K562 (cell line): ENCODE measurements around the gene NFATC4. TPM values are rescaled to one million over a fixed set of nuclear protein-coding genes. Genes with fewer than 3 reads are reported as not detected.

Source experiments
- ATAC-seq: fragments of 200-7000 bp; cut with Tn5 transposase; 3 replicates; pipeline ENCODE4 v1.9.1; 2020; ENCODE audit warnings: moderate library complexity
- BruUV-seq: library from RNA; stranded (reverse); fragments of 400-500 nt; replicated peaks from 2 replicates; lab custom pipeline; 2021; lab: Mats Ljungman, UMichigan
- CTCF ChIA-PET: fragments of 300-600 bp; formaldehyde crosslinking; extraction: SDS; loops from one replicate; lab custom pipeline; 2021; ENCODE audit warnings: low intra/inter-chr PET ratio; lab: Yijun Ruan, JAX
- POLR2A ChIA-PET: fragments of 300-600, 350-650 bp; sonication (Branson Sonifier 250); formaldehyde crosslinking; extraction: SDS; loops from one replicate; lab custom pipeline; 2021; ENCODE audit warnings: antibody characterized with exemption, inconsistent platforms; lab: Yijun Ruan, JAX
- DNase-seq, 4 experiments: peaks; one replicate each; pipeline versions ENCODE4 v3.0.0 to v3.0.0-alpha.2; 2011 to 2018; ENCODE audit warnings: low spot score in 3 of 4, mixed read lengths in 3 of 4; ENCODE audit errors: extremely low read depth in 1 of 4
- FAIRE-seq: peaks from 2 replicates; lab custom pipeline; 2011; peaks lifted over from hg19 to GRCh38; lab: Jason Lieb, UNC
- H2AFZ ChIP-seq: 2 replicates; pipeline ENCODE4 v1.6.0; 2011; ENCODE audit warnings: low read depth, low read length, control low read depth, inconsistent platforms
- H3K27ac ChIP-seq: fragments of 200-600 bp; 3 replicates; pipeline ENCODE4 v1.8.0; 2011; ENCODE audit warnings: low read depth, mild to moderate bottlenecking, control low read depth, inconsistent platforms, low read length, moderate library complexity, mixed read lengths; ENCODE audit errors: extremely low read depth
- H3K27me3 ChIP-seq, 2 experiments: fragments of 300-600 bp in 1 of 2; 2 replicates in 1 of 2; 3 replicates in 1 of 2; pipeline versions ENCODE4 v1.6.0 to v1.8.0; 2011; ENCODE audit warnings: inconsistent platforms in 2 of 2, low read length in 2 of 2, mild to moderate bottlenecking in 1 of 2, mixed read lengths in 1 of 2, moderate library complexity in 1 of 2; ENCODE audit not compliant: control insufficient read depth in 2 of 2, insufficient read depth in 2 of 2
- H3K36me3 ChIP-seq: fragments of 300-600 bp; 3 replicates; pipeline ENCODE4 v1.8.0; 2011; ENCODE audit warnings: mild to moderate bottlenecking, low read length, inconsistent platforms; ENCODE audit not compliant: control insufficient read depth, insufficient read depth
- H3K4me1 ChIP-seq, 2 experiments: fragments of 200-600 bp in 1 of 2; replicated peaks in 1 of 2; 2 replicates in 1 of 2; 3 replicates in 1 of 2; pipeline versions ENCODE4 v1.5.1 to v1.8.0; 2011; ENCODE audit warnings: inconsistent platforms in 2 of 2, low read length in 2 of 2, mild to moderate bottlenecking in 1 of 2, mixed read lengths in 1 of 2, moderate library complexity in 1 of 2; ENCODE audit not compliant: control insufficient read depth in 2 of 2, insufficient read depth in 2 of 2
- H3K4me2 ChIP-seq: 2 replicates; pipeline ENCODE4 v1.6.1; 2011; ENCODE audit warnings: low read length, control low read depth, inconsistent platforms, mixed read lengths; ENCODE audit not compliant: insufficient read depth
- H3K4me3 ChIP-seq: fragments of 200-600 bp; sonication (generic), shearing (Covaris generic); 2 replicates; pipeline ENCODE4 v1.5.1; 2016; ENCODE audit warnings: control low read depth, inconsistent platforms
- H3K79me2 ChIP-seq: fragments of 200-600 bp; 3 replicates; pipeline ENCODE4 v1.8.0; 2011; ENCODE audit warnings: low read length, inconsistent platforms; ENCODE audit not compliant: control insufficient read depth, insufficient read depth
- H3K9ac ChIP-seq, 2 experiments: 2 replicates each; pipeline versions ENCODE4 v1.6.0 to v1.6.1; 2011; ENCODE audit warnings: low read depth in 2 of 2, low read length in 2 of 2, control low read depth in 1 of 2, inconsistent platforms in 1 of 2, mild to moderate bottlenecking in 1 of 2, mixed read lengths in 1 of 2; ENCODE audit not compliant: insufficient read depth in 1 of 2
- H3K9me1 ChIP-seq: one replicate; pipeline ENCODE4 v1.6.0; 2011; ENCODE audit warnings: inconsistent platforms, mild to moderate bottlenecking, low read length, moderate library complexity; ENCODE audit not compliant: control insufficient read depth, insufficient read depth
- H3K9me3 ChIP-seq: replicated peaks from 2 replicates; pipeline ENCODE4 v1.5.1; 2011; ENCODE audit warnings: low read depth, low read length, inconsistent platforms; ENCODE audit not compliant: control insufficient read depth, insufficient read depth
- H4K20me1 ChIP-seq: replicated peaks from 2 replicates; pipeline ENCODE4 v1.6.1; 2011; ENCODE audit warnings: low read length, inconsistent platforms, mixed read lengths; ENCODE audit not compliant: control insufficient read depth, insufficient read depth
- CEBPB ChIP-seq: fragments of 450-650 bp; IDR thresholded peaks from 2 replicates; pipeline ENCODE4 v1.6.1; 2016; ENCODE audit warnings: missing genetic modification characterization, missing compliant biosample characterization
- MYNN ChIP-seq, 2 experiments: sonication (generic); formaldehyde crosslinking in 1 of 2; IDR thresholded peaks; 2 replicates each; pipeline versions ENCODE4 v1.5.0 to v1.6.1; 2016 to 2020; ENCODE audit warnings: antibody characterized with exemption in 1 of 2, missing genetic modification reagents in 1 of 2
- NUFIP1 ChIP-seq: fragments of 450-650 bp; IDR thresholded peaks from 2 replicates; pipeline ENCODE4 v1.6.1; 2018; ENCODE audit not compliant: partially characterized antibody
- WGBS: fragments of 100-300 bp; shearing (Covaris generic); methylation state at CpG from one replicate; pipeline ENCODE4 v1.1.6; 2016; ENCODE audit warnings: low coverage, mixed read lengths; ENCODE audit not compliant: insufficient coverage; ENCODE audit errors: missing lambda C conversion rate; 5-methylcytosine and 5-hydroxymethylcytosine counted together
- in situ Hi-C: fragments of 300-500 bp; cut with MboI; formaldehyde crosslinking; loops from 4 replicates; pipeline ENCODE4 v1.15.0; 2018; ENCODE audit warnings: inconsistent platforms, mixed read lengths
- intact Hi-C: fragments of 100-400 bp; cut with micrococcal nuclease; formaldehyde crosslinking; loops from 2 replicates; pipeline ENCODE4 v1.14.2; 2022
- polyA plus RNA-seq, 8 experiments: library from polyadenylated mRNA; depleted of rRNA in 4 of 8; stranded (reverse) in 5 of 8; unstranded in 3 of 8; fragments of >200 nt; fragmentation: Nextera tagmentation in 2 of 8; fragmentation: Illumina TruSeq in 1 of 8; extraction: Ambion mirVana in 2 of 8; extraction: Trizol in 1 of 8; gene quantifications; 2 replicates each; pipeline versions ENCODE4 v1.2.1 to v1.2.3, GENCODE V29; 2011 to 2014; ENCODE audit warnings: inconsistent platforms in 1 of 8, missing spikeins in 1 of 8
- total RNA-seq, 7 experiments: library from RNA; depleted of rRNA in 6 of 7; stranded (reverse); fragments of >200 nt in 6 of 7; fragmentation: Illumina TruSeq in 2 of 7; extraction: Trizol in 2 of 7; gene quantifications; 2 replicates each; pipeline versions ENCODE4 v1.2.1 to v1.2.3, GENCODE V29; 2011 to 2021; ENCODE audit warnings: low replicate concordance in 1 of 7
- TF ChIP-seq, protein P1 (sequence below): fragments of 250-450 bp; sonication (Bioruptor Pico); IDR thresholded peaks from 2 replicates; pipeline ENCODE4 v1.5.0; 2021; ENCODE audit warnings: mild to moderate bottlenecking, moderate library complexity

Gene NFATC4
- total and polyA plus RNA-seq, 9 of the 15 experiments (the other 6 are each of a cell fraction or from before 2014, with no cell fraction given): 0.25 to 3.8 (median 0.78) TPM; not detected in 1

DNA sequence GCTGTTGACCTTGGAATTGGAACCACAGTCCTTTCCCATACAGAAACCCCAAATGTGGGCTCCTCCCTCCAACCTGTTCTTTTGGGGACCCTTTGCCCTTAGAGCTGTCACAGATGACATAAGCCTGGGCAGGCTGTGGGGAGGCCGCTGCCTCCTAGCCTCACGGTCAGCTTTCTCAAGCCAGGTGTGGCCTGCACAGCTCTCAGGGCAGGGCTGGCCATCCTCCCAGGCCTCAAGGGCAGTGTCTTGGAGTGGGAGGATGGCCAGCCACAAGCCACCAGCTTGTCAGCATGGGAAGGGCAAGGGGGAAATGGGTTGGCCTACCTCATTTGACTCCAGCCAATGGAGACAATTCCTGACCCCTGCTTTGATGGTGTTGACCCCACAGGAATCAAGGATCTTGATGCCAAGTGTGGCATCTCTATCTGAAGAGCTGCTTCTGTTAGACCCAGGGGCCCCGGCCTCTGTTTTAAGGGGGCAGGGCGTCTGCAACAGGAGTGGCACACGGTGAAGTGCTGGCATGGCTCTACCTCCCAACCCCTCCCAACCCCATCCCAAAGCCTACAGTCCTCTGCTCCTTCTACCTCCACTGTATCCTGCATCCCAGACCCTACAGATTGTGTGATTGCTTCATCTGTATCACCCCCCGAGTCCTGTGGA, 50.0 kb downstream of the NFATC4 start:
- Histone ChIP-seq H3K27me3 (no peaks in the 10 kb centered on the region), H4K20me1 (no peaks in the 10 kb centered on the region), H3K9me1 (no peaks in the 10 kb centered on the region), H3K4me1 (peaks cover 12 to 26% of the 10 kb centered on the region in 2 experiments), H3K9ac (no peak overlapping the region), H3K27ac (no peak overlapping the region), H3K4me2 (no peak overlapping the region), H3K79me2 (no peaks in the 10 kb centered on the region), H3K4me3 (no peak overlapping the region), H2AFZ (no peak overlapping the region), H3K36me3 (no peaks in the 10 kb centered on the region), H3K9me3 (no peaks in the 10 kb centered on the region)
- ChIA-PET CTCF (no interaction called here), POLR2A (interaction anchor here (1.1 to 1.2 kb wide), 2 partner anchors 14 to 18 kb away, joined by 3 read pairs; no protein-coding TSS in a partner anchor)
- intact Hi-C loops (no loop called here), in situ Hi-C loops (no loop called here)
- ATAC-seq: no peak
- no peak for DNase-seq
- BruUV-seq: no TSS peak
- WGBS: 45% methylated on average over 4 of the region's 6 CpGs
- FAIRE-seq: no peak
- TF ChIP-seq, protein P1, sequence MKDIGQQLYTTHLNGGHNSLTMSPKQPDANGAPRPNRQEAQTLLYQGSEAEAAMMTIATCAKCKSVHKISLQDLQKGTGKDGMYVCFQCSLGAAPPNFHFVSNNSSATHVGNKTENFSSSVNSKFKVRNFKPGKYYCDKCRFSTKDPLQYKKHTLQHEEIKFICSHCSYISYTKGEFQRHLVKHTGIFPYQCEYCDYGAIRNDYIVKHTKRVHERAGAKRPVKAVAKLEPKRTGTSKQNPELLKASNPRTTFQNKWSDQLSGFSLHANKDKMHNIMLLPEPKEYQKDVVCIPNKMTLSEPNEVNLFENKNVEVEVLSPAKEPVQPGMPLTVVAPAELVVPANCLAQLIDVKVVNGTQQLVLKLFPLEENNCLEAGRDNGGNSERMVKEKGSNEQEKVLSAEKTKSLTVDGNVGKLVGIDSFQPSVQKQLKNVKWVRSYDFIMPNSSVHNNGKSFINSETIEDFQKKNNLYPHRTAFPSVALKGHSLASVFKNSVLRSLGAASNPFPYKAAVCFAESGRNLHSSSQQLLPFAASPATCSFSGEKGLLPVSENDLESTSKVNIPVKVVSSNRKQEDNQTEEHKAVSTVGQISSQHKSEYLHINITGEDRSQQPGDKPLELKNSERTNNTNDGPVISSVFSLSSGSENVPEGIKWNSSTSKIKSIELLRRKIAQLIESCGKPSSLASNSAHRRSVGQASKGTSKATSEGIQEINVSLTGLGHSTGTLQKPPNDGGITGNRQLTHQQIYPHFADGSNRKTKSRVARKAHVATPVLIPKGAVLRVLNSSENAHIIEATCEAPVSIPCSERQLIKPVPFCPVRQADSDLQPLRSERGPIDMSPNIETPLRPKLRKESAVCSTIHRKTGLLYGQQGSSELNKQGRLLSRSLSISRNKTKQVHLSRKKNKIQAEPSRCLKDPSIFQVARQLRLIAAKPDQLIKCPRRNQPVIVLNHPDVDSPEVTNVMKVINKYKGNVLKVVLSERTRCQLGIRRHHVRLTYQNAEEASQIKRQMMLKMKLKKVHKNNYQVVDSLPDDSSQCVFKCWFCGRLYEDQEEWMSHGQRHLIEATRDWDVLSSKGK (CRISPR knock-in tag): no peak
- TF ChIP-seq CEBPB (no peak), NUFIP1 (no peak), MYNN (IDR thresholded peaks at IDR 0.05) (no peak), MYNN (CRISPR knock-in tag; IDR thresholded peaks at IDR 0.05) (no peak)
